GM12878 (cell line): ENCODE results near the gene CTIF. TPM values are rescaled to one million over a fixed set of nuclear protein-coding genes. Genes with fewer than 3 reads are reported as not detected.

Experiments
- ATAC-seq: fragments of 200-7000 bp; cut with Tn5 transposase; 3 replicates; pipeline ENCODE4 v1.9.1; 2020; ENCODE audit warnings: mild to moderate bottlenecking, moderate library complexity
- BruUV-seq: library from RNA; stranded (reverse); fragments of 400-500 nt; replicated peaks from 2 replicates; lab custom pipeline; 2021; lab: Mats Ljungman, UMichigan
- CTCF ChIA-PET: fragments of 300-600 bp; sonication (Branson Sonifier 250); formaldehyde crosslinking; extraction: SDS; loops from one replicate; lab custom pipeline; 2021; ENCODE audit warnings: inconsistent platforms; lab: Yijun Ruan, JAX
- POLR2A ChIA-PET: fragments of 350-600 bp; formaldehyde crosslinking; extraction: SDS; loops from one replicate; lab custom pipeline; 2021; ENCODE audit warnings: inconsistent platforms; lab: Charles Lee
- RAD21 ChIA-PET: fragments of 300-600 bp; sonication (Branson Sonifier 250); formaldehyde crosslinking; loops from one replicate; lab custom pipeline; 2023; ENCODE audit warnings: antibody characterized with exemption; ENCODE audit not compliant: unreplicated experiment; lab: Charles Lee
- SMC1A ChIA-PET: fragments of 300-600 bp; sonication (Branson Sonifier 250); formaldehyde crosslinking; loops from one replicate; lab custom pipeline; 2023; ENCODE audit not compliant: unreplicated experiment, uncharacterized antibody; lab: Charles Lee
- DNase-seq: peaks from one replicate; pipeline ENCODE4 v3.0.0-alpha.2; 2011; ENCODE audit warnings: low read depth, low spot score
- FAIRE-seq: peaks from 3 replicates; lab custom pipeline; 2011; peaks lifted over from hg19 to GRCh38; lab: Jason Lieb, UNC
- H2AFZ ChIP-seq: 2 replicates; pipeline ENCODE4 v1.6.0; 2011; ENCODE audit warnings: low read depth, low read length, control low read depth; ENCODE audit not compliant: control insufficient read depth
- H3K27ac ChIP-seq: 2 replicates; pipeline ENCODE4 v1.5.1; 2011; ENCODE audit warnings: control low read depth; ENCODE audit not compliant: control insufficient read depth, insufficient read depth
- H3K27me3 ChIP-seq, 2 experiments: replicated peaks in 1 of 2; 2 replicates each; pipeline versions ENCODE4 v1.6.0 to v1.6.1; 2011; ENCODE audit warnings: low read length in 1 of 2; ENCODE audit not compliant: control insufficient read depth in 2 of 2, insufficient read depth in 2 of 2
- H3K36me3 ChIP-seq, 2 experiments: 2 replicates each; pipeline ENCODE4 v1.5.1; 2011; ENCODE audit warnings: low read length in 1 of 2; ENCODE audit not compliant: control insufficient read depth in 2 of 2, insufficient read depth in 2 of 2
- H3K4me1 ChIP-seq: 2 replicates; pipeline ENCODE4 v1.6.1; 2011; ENCODE audit warnings: mild to moderate bottlenecking, low read length, moderate library complexity, mixed read lengths; ENCODE audit not compliant: control insufficient read depth, insufficient read depth
- H3K4me2 ChIP-seq: 2 replicates; pipeline ENCODE4 v1.6.0; 2011; ENCODE audit warnings: control low read depth; ENCODE audit not compliant: control insufficient read depth, insufficient read depth
- H3K4me3 ChIP-seq: fragments of 200-600 bp; sonication (generic); 2 replicates; pipeline ENCODE4 v1.5.1; 2016
- H3K79me2 ChIP-seq: 2 replicates; pipeline ENCODE4 v1.6.0; 2011; ENCODE audit warnings: low read length; ENCODE audit not compliant: control insufficient read depth, insufficient read depth
- H3K9ac ChIP-seq: 2 replicates; pipeline ENCODE4 v1.8.0; 2011; ENCODE audit warnings: low read length, control low read depth, mixed read lengths; ENCODE audit not compliant: control insufficient read depth, insufficient read depth
- H3K9me3 ChIP-seq: replicated peaks from 3 replicates; pipeline ENCODE4 v1.5.1; 2011; ENCODE audit warnings: mild to moderate bottlenecking, low read length; ENCODE audit not compliant: control insufficient read depth, insufficient read depth
- H4K20me1 ChIP-seq: 2 replicates; pipeline ENCODE4 v1.6.0; 2011; ENCODE audit not compliant: control insufficient read depth, insufficient read depth
- ASH2L ChIP-seq: fragments of 300-600, 200-600 bp; sonication (generic); IDR thresholded peaks from 2 replicates; pipeline ENCODE4 v1.6.1; 2017; ENCODE audit warnings: low read depth, mild to moderate bottlenecking, borderline replicate concordance
- E2F8 ChIP-seq: fragments of 450-650 bp; IDR thresholded peaks from 2 replicates; pipeline ENCODE4 v1.6.1; 2018; ENCODE audit warnings: mild to moderate bottlenecking, low read depth, moderate library complexity; ENCODE audit not compliant: partially characterized antibody
- FOS ChIP-seq: IDR thresholded peaks from 3 replicates; pipeline ENCODE4 v1.6.1; 2011; ENCODE audit warnings: borderline replicate concordance; ENCODE audit not compliant: insufficient read length; ENCODE audit errors: extremely low read depth
- FOXK2 ChIP-seq: fragments of 450-650 bp; IDR thresholded peaks from 2 replicates; pipeline ENCODE4 v1.6.1; 2017; ENCODE audit warnings: mild to moderate bottlenecking, moderate library complexity
- HDAC2 ChIP-seq: fragments of 200-600 bp; sonication (generic); IDR thresholded peaks from 2 replicates; pipeline ENCODE4 v1.6.1; 2017
- NBN ChIP-seq: fragments of 450-650 bp; IDR thresholded peaks from 2 replicates; pipeline ENCODE4 v1.6.1; 2016
- NFYB ChIP-seq: IDR thresholded peaks from 2 replicates; pipeline ENCODE4 v1.6.1; 2011; ENCODE audit warnings: low read depth, mild to moderate bottlenecking, low read length, improper control_type of control experiment, moderate library complexity; ENCODE audit not compliant: insufficient read depth
- SMAD5 ChIP-seq: IDR thresholded peaks from 2 replicates; pipeline ENCODE4 v1.6.1; 2016; ENCODE audit warnings: antibody characterized with exemption, low read depth
- SUPT20H ChIP-seq: IDR thresholded peaks from 2 replicates; pipeline ENCODE4 v1.6.1; 2011; ENCODE audit warnings: low read depth, mild to moderate bottlenecking, low read length, moderate library complexity, borderline replicate concordance; ENCODE audit not compliant: control insufficient read depth
- TARDBP ChIP-seq: IDR thresholded peaks from 2 replicates; pipeline ENCODE4 v1.6.1; 2016; ENCODE audit warnings: borderline replicate concordance
- TCF12 ChIP-seq: IDR thresholded peaks from 2 replicates; pipeline ENCODE4 v1.6.1; 2011; ENCODE audit warnings: low read depth, mild to moderate bottlenecking, low read length
- ZNF207 ChIP-seq: fragments of 450-650 bp; IDR thresholded peaks from 2 replicates; pipeline ENCODE4 v1.6.1; 2014; ENCODE audit warnings: antibody characterized with exemption, mild to moderate bottlenecking, borderline replicate concordance
- ZNF274 ChIP-seq: IDR thresholded peaks from one replicate; pipeline ENCODE4 v1.8.0; 2011; ENCODE audit not compliant: insufficient read length, insufficient read depth
- ZSCAN29 ChIP-seq: fragments of 450-650 bp; IDR thresholded peaks from 2 replicates; pipeline ENCODE4 v1.6.1; 2017; ENCODE audit warnings: mild to moderate bottlenecking, moderate library complexity
- WGBS: methylation state at CpG from one replicate; pipeline ENCODE4 v1.1.6; 2016; ENCODE audit warnings: low lambda C conversion rate; ENCODE audit not compliant: insufficient replicate concordance, insufficient coverage; ENCODE audit errors: missing lambda C conversion rate; 5-methylcytosine and 5-hydroxymethylcytosine counted together
- in situ Hi-C: fragments of 300-500 bp; cut with MboI; formaldehyde crosslinking; loops from 9 replicates; pipeline ENCODE4 v1.14.3; 2018; ENCODE audit warnings: mixed read lengths
- intact Hi-C: fragments of 100-400 bp; cut with micrococcal nuclease; formaldehyde crosslinking; loops from one replicate; pipeline ENCODE4 v1.14.2; 2022; ENCODE audit not compliant: unreplicated experiment
- polyA plus RNA-seq, 11 experiments: library from polyadenylated mRNA; depleted of rRNA in 4 of 11; unstranded in 6 of 11; stranded (reverse) in 5 of 11; fragments of >200 nt; fragmentation: Nextera tagmentation in 4 of 11; fragmentation: Illumina TruSeq in 1 of 11; extraction: Ambion mirVana in 4 of 11; extraction: Trizol in 1 of 11; gene quantifications; 1 replicate in 1 of 11; 2 replicates in 10 of 11; pipeline versions ENCODE4 v1.2.1 to v1.2.3, GENCODE V29; 2011 to 2016; ENCODE audit warnings: inconsistent platforms in 2 of 11, missing spikeins in 2 of 11, low read depth in 1 of 11
- total RNA-seq, 4 experiments: library from RNA; depleted of rRNA in 3 of 4; stranded (reverse); fragments of >200 nt in 3 of 4; fragmentation: Illumina TruSeq in 1 of 4; extraction: Trizol in 1 of 4; gene quantifications; 2 replicates each; pipeline versions ENCODE4 v1.2.1 to v1.2.3, GENCODE V29; 2013 to 2021
- TF ChIP-seq, protein P1 (sequence below): fragments of 150-350 bp; IDR thresholded peaks from 2 replicates; pipeline ENCODE4 v1.6.1; 2016; ENCODE audit warnings: low read depth, low read length
- TF ChIP-seq, protein P2 (sequence below): IDR thresholded peaks from 2 replicates; pipeline ENCODE4 v1.6.1; 2012; ENCODE audit warnings: low read length, inconsistent platforms

The CTIF gene
- total and polyA plus RNA-seq, 10 of the 15 experiments (the other 5 are each of a cell fraction or from before 2014, with no cell fraction given): 0.06 to 11.6 (median 2.5) TPM

GRCh38 chr18:48845174-48845573 lies 306.3 kb downstream of the CTIF start:
- Histone ChIP-seq H3K27me3 (no peaks in the 10 kb centered on the region), H3K9ac (no peak overlapping the region), H3K36me3 (no peaks in the 10 kb centered on the region), H3K9me3 (no peaks in the 10 kb centered on the region), H2AFZ (no peak overlapping the region), H3K4me3 (no peak overlapping the region), H3K79me2 (no peaks in the 10 kb centered on the region), H4K20me1 (no peaks in the 10 kb centered on the region), H3K4me2 (no peak overlapping the region), H3K27ac (no peak overlapping the region), H3K4me1 (peaks cover 5% of the 10 kb centered on the region)
- 68% methylated on average over 4 of the region's 4 CpGs for WGBS
- no peak for DNase-seq
- ChIA-PET RAD21 (no interaction called here), SMC1A (no interaction called here), POLR2A (no interaction called here), CTCF (no interaction called here)
- no TSS peak for BruUV-seq
- FAIRE-seq: no peak
- no peak for ATAC-seq
- in situ Hi-C loops (no loop called here), intact Hi-C loops (no loop called here)
- TF ChIP-seq ZNF207 (no peak), FOXK2 (no peak), E2F8 (no peak), SMAD5 (no peak), NBN (no peak), TARDBP (no peak), FOS (no peak), SUPT20H (no peak), TCF12 (no peak), ZSCAN29 (no peak), HDAC2 (no peak), ZNF274 (no peak), ASH2L (no peak), NFYB (no peak)
- TF ChIP-seq, protein P1, sequence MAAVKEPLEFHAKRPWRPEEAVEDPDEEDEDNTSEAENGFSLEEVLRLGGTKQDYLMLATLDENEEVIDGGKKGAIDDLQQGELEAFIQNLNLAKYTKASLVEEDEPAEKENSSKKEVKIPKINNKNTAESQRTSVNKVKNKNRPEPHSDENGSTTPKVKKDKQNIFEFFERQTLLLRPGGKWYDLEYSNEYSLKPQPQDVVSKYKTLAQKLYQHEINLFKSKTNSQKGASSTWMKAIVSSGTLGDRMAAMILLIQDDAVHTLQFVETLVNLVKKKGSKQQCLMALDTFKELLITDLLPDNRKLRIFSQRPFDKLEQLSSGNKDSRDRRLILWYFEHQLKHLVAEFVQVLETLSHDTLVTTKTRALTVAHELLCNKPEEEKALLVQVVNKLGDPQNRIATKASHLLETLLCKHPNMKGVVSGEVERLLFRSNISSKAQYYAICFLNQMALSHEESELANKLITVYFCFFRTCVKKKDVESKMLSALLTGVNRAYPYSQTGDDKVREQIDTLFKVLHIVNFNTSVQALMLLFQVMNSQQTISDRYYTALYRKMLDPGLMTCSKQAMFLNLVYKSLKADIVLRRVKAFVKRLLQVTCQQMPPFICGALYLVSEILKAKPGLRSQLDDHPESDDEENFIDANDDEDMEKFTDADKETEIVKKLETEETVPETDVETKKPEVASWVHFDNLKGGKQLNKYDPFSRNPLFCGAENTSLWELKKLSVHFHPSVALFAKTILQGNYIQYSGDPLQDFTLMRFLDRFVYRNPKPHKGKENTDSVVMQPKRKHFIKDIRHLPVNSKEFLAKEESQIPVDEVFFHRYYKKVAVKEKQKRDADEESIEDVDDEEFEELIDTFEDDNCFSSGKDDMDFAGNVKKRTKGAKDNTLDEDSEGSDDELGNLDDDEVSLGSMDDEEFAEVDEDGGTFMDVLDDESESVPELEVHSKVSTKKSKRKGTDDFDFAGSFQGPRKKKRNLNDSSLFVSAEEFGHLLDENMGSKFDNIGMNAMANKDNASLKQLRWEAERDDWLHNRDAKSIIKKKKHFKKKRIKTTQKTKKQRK: no peak
- TF ChIP-seq, protein P2, sequence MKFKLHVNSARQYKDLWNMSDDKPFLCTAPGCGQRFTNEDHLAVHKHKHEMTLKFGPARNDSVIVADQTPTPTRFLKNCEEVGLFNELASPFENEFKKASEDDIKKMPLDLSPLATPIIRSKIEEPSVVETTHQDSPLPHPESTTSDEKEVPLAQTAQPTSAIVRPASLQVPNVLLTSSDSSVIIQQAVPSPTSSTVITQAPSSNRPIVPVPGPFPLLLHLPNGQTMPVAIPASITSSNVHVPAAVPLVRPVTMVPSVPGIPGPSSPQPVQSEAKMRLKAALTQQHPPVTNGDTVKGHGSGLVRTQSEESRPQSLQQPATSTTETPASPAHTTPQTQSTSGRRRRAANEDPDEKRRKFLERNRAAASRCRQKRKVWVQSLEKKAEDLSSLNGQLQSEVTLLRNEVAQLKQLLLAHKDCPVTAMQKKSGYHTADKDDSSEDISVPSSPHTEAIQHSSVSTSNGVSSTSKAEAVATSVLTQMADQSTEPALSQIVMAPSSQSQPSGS: no peak
